Glutamatergic neuron (in vitro differentiated cells): Measurements from ENCODE around the gene GAGE12J. TPM values are rescaled to one million over a fixed set of nuclear protein-coding genes. Genes with fewer than 3 reads are reported as not detected.
"Not testable (repeated sequence)": the region's sequence is repeated elsewhere in the genome, so short reads cannot be mapped to it uniquely, and the experiment has no call there.

Experiments used
- DNase-seq: peaks from one replicate; pipeline ENCODE4 v3.0.0; 2022
- H3K27ac Mint-ChIP-seq: one replicate; pipeline ENCODE4 v1.8.0; 2020; ENCODE audit warnings: mild to moderate bottlenecking, mixed read lengths, inconsistent platforms; ENCODE audit not compliant: unreplicated experiment
- H3K27me3 Mint-ChIP-seq: one replicate; pipeline ENCODE4 v1.8.0; 2020; ENCODE audit warnings: mild to moderate bottlenecking, moderate library complexity, mixed read lengths, inconsistent platforms; ENCODE audit not compliant: unreplicated experiment
- H3K36me3 Mint-ChIP-seq: one replicate; pipeline ENCODE4 v1.8.0; 2020; ENCODE audit warnings: mild to moderate bottlenecking, mixed read lengths, inconsistent platforms; ENCODE audit not compliant: unreplicated experiment
- H3K4me1 Mint-ChIP-seq: one replicate; pipeline ENCODE4 v1.8.0; 2020; ENCODE audit warnings: mild to moderate bottlenecking, low read depth, mixed read lengths, inconsistent platforms; ENCODE audit not compliant: unreplicated experiment
- H3K4me3 Mint-ChIP-seq: one replicate; pipeline ENCODE4 v1.8.0; 2020; ENCODE audit warnings: mild to moderate bottlenecking, mixed read lengths, inconsistent platforms; ENCODE audit not compliant: unreplicated experiment
- H3K9me3 Mint-ChIP-seq: one replicate; pipeline ENCODE4 v1.8.0; 2020; ENCODE audit warnings: mild to moderate bottlenecking, moderate library complexity, mixed read lengths, inconsistent platforms; ENCODE audit not compliant: unreplicated experiment
- CTCF ChIP-seq: fragments of 200-600 bp; sonication (generic); IDR thresholded peaks from one replicate; pipeline ENCODE4 v1.5.0; 2021; ENCODE audit not compliant: partially characterized antibody, unreplicated experiment
- total RNA-seq: library from RNA; stranded (reverse); fragmentation: NEBNext Ultra II Directional; extraction: Animal tissue kit (Norgen Biotek cat#: 25700); gene quantifications from one replicate; pipeline ENCODE4 v1.2.1, GENCODE V29; 2021; ENCODE audit not compliant: unreplicated experiment

The GAGE12J gene
- total RNA-seq, 1 donor from 2014 or later = not detected

- peaks cover under 1% of the 10 kb centered on the region for H3K9me3 Mint-ChIP-seq
Measured at GRCh38 chrX:49292400-49293362, 29.2 kb upstream of the GAGE12J start.

DNA sequence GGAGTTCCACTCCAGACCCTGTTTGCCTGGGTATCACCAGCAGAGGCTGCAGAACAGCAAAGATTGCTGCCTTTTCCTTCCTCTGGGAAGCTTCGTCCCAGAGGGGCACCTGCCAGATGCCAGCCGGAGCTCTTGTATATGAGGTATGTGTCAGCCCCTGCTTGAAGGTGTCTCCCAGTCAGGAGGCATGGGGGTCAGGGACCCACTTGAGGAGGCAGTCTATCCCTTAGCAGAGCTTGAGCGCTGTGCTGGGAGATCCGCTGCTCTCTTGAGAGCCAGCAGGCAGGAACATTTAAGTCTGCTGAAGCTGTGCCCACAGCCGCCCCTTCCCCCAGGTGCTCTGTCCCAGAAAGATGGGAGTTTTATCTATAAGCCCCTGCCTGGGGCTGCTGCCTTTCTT is 22.5 kb upstream of the GAGE12J start:
- not testable (repeated sequence) for H3K27ac Mint-ChIP-seq, DNase-seq, H3K4me1 Mint-ChIP-seq, H3K36me3 Mint-ChIP-seq, H3K27me3 Mint-ChIP-seq, H3K9me3 Mint-ChIP-seq, H3K4me3 Mint-ChIP-seq

More at GRCh38 chrX:49292400-49293362, 29.2 kb upstream of the GAGE12J start:
- TF ChIP-seq CTCF = no peak
- no peak overlapping the region for H3K27ac Mint-ChIP-seq
- no peak for DNase-seq
- H3K4me3 Mint-ChIP-seq = no peak overlapping the region
- H3K4me1 Mint-ChIP-seq = no peaks in the 10 kb centered on the region
- H3K36me3 Mint-ChIP-seq = no peaks in the 10 kb centered on the region
- no peaks in the 10 kb centered on the region for H3K27me3 Mint-ChIP-seq

DNA sequence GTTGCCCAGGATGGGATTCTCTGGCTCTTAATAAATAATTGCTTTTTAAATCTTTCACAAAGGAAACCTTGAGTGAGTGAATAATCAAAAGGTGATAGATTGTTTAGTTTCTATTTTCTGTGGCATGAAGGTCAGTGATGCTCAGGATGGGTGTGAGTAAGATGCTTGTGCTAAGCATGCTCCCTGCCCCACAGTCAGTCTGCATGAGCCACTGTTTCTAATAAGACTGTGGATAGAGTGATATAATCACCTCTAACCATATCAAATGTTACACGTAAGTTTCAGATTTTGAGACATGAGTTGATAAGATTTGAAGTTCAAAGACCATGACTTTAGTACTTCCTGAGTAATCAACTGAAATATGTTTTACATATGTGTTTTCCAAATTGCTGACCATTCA is 21.1 kb upstream of the GAGE12J start:
- no peak for TF ChIP-seq CTCF
- Mint-ChIP-seq H3K36me3 (no peaks in the 10 kb centered on the region), H3K4me3 (no peak overlapping the region), H3K27ac (no peak overlapping the region), H3K9me3 (peaks cover 3% of the 10 kb centered on the region), H3K27me3 (no peaks in the 10 kb centered on the region), H3K4me1 (no peaks in the 10 kb centered on the region)
- DNase-seq = no peak

- Mint-ChIP-seq H3K27me3 (no peaks in the 10 kb centered on the region), H3K4me1 (no peaks in the 10 kb centered on the region), H3K4me3 (no peak within 1 kb of the TSS), H3K9me3 (peaks cover 2% of the 10 kb centered on the region), H3K27ac (no peak within 1 kb of the TSS), H3K36me3 (no peaks in the 10 kb centered on the region)
- DNase-seq = no peak
- no peak for TF ChIP-seq CTCF
Measured at GRCh38 chrX:49303346-49303745, 18.5 kb upstream of the GAGE12J start, which contains the start of gene GAGE10. TSS of gene GAGE10 (plus strand) at chrX:49303646. CDS start at chrX:49304860, 1,214 bp downstream.

- H3K36me3 Mint-ChIP-seq, H3K4me1 Mint-ChIP-seq, H3K9me3 Mint-ChIP-seq, H3K27ac Mint-ChIP-seq, DNase-seq, H3K4me3 Mint-ChIP-seq, H3K27me3 Mint-ChIP-seq: not testable (repeated sequence)
Measured at GRCh38 chrX:49307775-49308174, 14.1 kb upstream of the GAGE12J start.
